Endothelial cell of umbilical vein (primary cell): ENCODE data around the gene MYO18A. TPM values are rescaled to one million over a fixed set of nuclear protein-coding genes. Genes with fewer than 3 reads are reported as not detected.

Source experiments
- BruUV-seq: library from RNA; stranded (reverse); fragments of 400-500 nt; replicated peaks from 2 replicates; lab custom pipeline; 2021; lab: Mats Ljungman, UMichigan
- CTCF ChIA-PET: fragments of 300-600, 350-600 bp; sonication (Branson Sonifier 250); formaldehyde crosslinking; loops from one replicate; lab custom pipeline; 2021; ENCODE audit warnings: antibody characterized with exemption, inconsistent platforms; lab: Charles Lee
- POLR2A ChIA-PET: fragments of 300-600, 350-600 bp; sonication (Branson Sonifier 250); formaldehyde crosslinking; loops from one replicate; lab custom pipeline; 2021; ENCODE audit warnings: antibody characterized with exemption, inconsistent platforms; lab: Charles Lee
- DNase-seq: peaks from one replicate; pipeline ENCODE4 v3.0.0-alpha.2; 2011; ENCODE audit warnings: low read depth, low spot score
- FAIRE-seq: peaks from 2 replicates; lab custom pipeline; 2011; peaks lifted over from hg19 to GRCh38; lab: Jason Lieb, UNC
- H2AFZ ChIP-seq: 2 replicates; pipeline ENCODE4 v1.6.0; 2012; ENCODE audit warnings: low read depth, low read length, control low read depth, inconsistent platforms
- H3K27ac ChIP-seq: 2 replicates; pipeline ENCODE4 v1.5.1; 2011; ENCODE audit warnings: low read depth, mild to moderate bottlenecking, control low read depth, low read length, moderate library complexity; ENCODE audit not compliant: insufficient read depth
- H3K27me3 ChIP-seq, 2 experiments: 2 replicates each; pipeline versions ENCODE4 v1.6.0 to v1.6.1; 2011; ENCODE audit warnings: low read length in 2 of 2, mixed read lengths in 1 of 2; ENCODE audit not compliant: control insufficient read depth in 2 of 2, insufficient read depth in 2 of 2
- H3K36me3 ChIP-seq, 2 experiments: 2 replicates in 1 of 2; 3 replicates in 1 of 2; pipeline ENCODE4 v1.5.1; 2011; ENCODE audit warnings: low read length in 2 of 2, mild to moderate bottlenecking in 1 of 2, moderate library complexity in 1 of 2; ENCODE audit not compliant: control insufficient read depth in 2 of 2, insufficient read depth in 2 of 2; ENCODE audit errors: extremely low read depth in 1 of 2
- H3K4me1 ChIP-seq: 3 replicates; pipeline ENCODE4 v1.5.1; 2011; ENCODE audit warnings: mild to moderate bottlenecking, low read length; ENCODE audit not compliant: control insufficient read depth, insufficient read depth; ENCODE audit errors: extremely low read depth
- H3K4me2 ChIP-seq: 2 replicates; pipeline ENCODE4 v1.6.1; 2011; ENCODE audit warnings: low read length, control low read depth, mixed read lengths; ENCODE audit not compliant: insufficient read depth
- H3K4me3 ChIP-seq, 3 experiments: fragments of 200-600 bp in 1 of 3; sonication (generic), shearing (Covaris generic) in 1 of 3; replicated peaks in 1 of 3; 2 replicates each; pipeline ENCODE4 v1.5.1; 2011 to 2016; ENCODE audit warnings: control low read depth in 3 of 3, low read length in 3 of 3, mild to moderate bottlenecking in 2 of 3, inconsistent platforms in 1 of 3, low read depth in 1 of 3, moderate library complexity in 1 of 3; ENCODE audit not compliant: insufficient read depth in 1 of 3
- H3K79me2 ChIP-seq: 2 replicates; pipeline ENCODE4 v1.6.0; 2012; ENCODE audit warnings: low read length, inconsistent platforms; ENCODE audit not compliant: control insufficient read depth, insufficient read depth
- H3K9ac ChIP-seq: replicated peaks from 2 replicates; pipeline ENCODE3; 2011; ENCODE audit warnings: low read length, control low read depth; ENCODE audit not compliant: insufficient read depth; ENCODE audit errors: extremely low read depth
- H3K9me1 ChIP-seq: replicated peaks from 3 replicates; pipeline ENCODE4 v1.6.0; 2011; ENCODE audit warnings: mild to moderate bottlenecking, low read length; ENCODE audit not compliant: control insufficient read depth, insufficient read depth; ENCODE audit errors: extremely low read depth
- H3K9me3 ChIP-seq: replicated peaks from 2 replicates; pipeline ENCODE4 v1.5.1; 2012; ENCODE audit warnings: low read length, inconsistent platforms; ENCODE audit not compliant: control insufficient read depth, insufficient read depth
- H4K20me1 ChIP-seq: replicated peaks from 2 replicates; pipeline ENCODE3; 2011; ENCODE audit warnings: mild to moderate bottlenecking, low read length; ENCODE audit not compliant: control insufficient read depth, insufficient read depth; ENCODE audit errors: extremely low read depth
- CTCF ChIP-seq, 2 donors: IDR thresholded peaks; 1 replicate in 1 of 2; 2 replicates in 1 of 2; pipeline ENCODE4 v1.5.1; 2011; ENCODE audit warnings: low read length in 2 of 2, mild to moderate bottlenecking in 2 of 2, moderate library complexity in 2 of 2, control low read depth in 1 of 2, inconsistent platforms in 1 of 2, low read depth in 1 of 2; ENCODE audit not compliant: insufficient read depth in 1 of 2; ENCODE audit errors: extremely low read depth in 1 of 2
- EZH2 ChIP-seq: IDR thresholded peaks from 2 replicates; pipeline ENCODE4 v1.6.1; 2012; ENCODE audit warnings: borderline replicate concordance, low read depth, mild to moderate bottlenecking, moderate library complexity, low read length, inconsistent platforms; ENCODE audit not compliant: severe bottlenecking
- FOS ChIP-seq: IDR thresholded peaks from 2 replicates; pipeline ENCODE4 v1.6.1; 2011; ENCODE audit warnings: mild to moderate bottlenecking, low read length, moderate library complexity, borderline replicate concordance; ENCODE audit not compliant: insufficient read depth
- GATA2 ChIP-seq: IDR thresholded peaks from 2 replicates; pipeline ENCODE4 v1.7.0; 2011; ENCODE audit warnings: low read depth, mild to moderate bottlenecking, moderate library complexity, mixed read lengths, low read length; ENCODE audit not compliant: insufficient read length, insufficient read depth
- JUN ChIP-seq: IDR thresholded peaks from 2 replicates; pipeline ENCODE4 v1.6.1; 2011; ENCODE audit warnings: borderline replicate concordance, low read depth; ENCODE audit not compliant: insufficient read length, insufficient read depth
- MYC ChIP-seq: IDR thresholded peaks from one replicate; pipeline ENCODE4 v1.6.1; 2011; ENCODE audit warnings: mild to moderate bottlenecking, low read depth, low read length
- POLR2A ChIP-seq: IDR thresholded peaks from 2 replicates; pipeline ENCODE4 v1.6.1; 2012; ENCODE audit warnings: low read depth, mild to moderate bottlenecking, control low read depth, low read length
- POLR2AphosphoS5 ChIP-seq: IDR thresholded peaks from 2 replicates; pipeline ENCODE4 v1.6.1; 2012; ENCODE audit warnings: low read depth, mild to moderate bottlenecking, control low read depth, low read length, moderate library complexity; ENCODE audit not compliant: insufficient read depth
- dilution Hi-C: fragments of 300-500 bp; cut with MboI; formaldehyde crosslinking; loops from one replicate; pipeline ENCODE4 v1.15.0; 2019; ENCODE audit warnings: low sequenced_read_pairs; ENCODE audit not compliant: extremely low pct_ligation_motif_present
- intact Hi-C: fragments of 100-400 bp; cut with micrococcal nuclease; formaldehyde crosslinking; loops from one replicate; pipeline ENCODE4 v1.10.0; 2022
- polyA plus RNA-seq, 4 experiments: library from polyadenylated mRNA; depleted of rRNA in 3 of 4; stranded (reverse) in 3 of 4; unstranded in 1 of 4; fragments of >200 nt; gene quantifications; 2 replicates each; pipeline versions ENCODE4 v1.2.1 to v1.2.3, GENCODE V29; 2011 to 2012; ENCODE audit warnings: missing spikeins in 1 of 4
- total RNA-seq: library from RNA; stranded (reverse); gene quantifications from 2 replicates; pipeline ENCODE4 v1.2.3, GENCODE V29; 2021

The MYO18A gene
- total and polyA plus RNA-seq, 2 donors (not counting 3 experiments of a cell fraction or from before 2014, with no cell fraction given): 3.9 to 28.3 TPM

DNA sequence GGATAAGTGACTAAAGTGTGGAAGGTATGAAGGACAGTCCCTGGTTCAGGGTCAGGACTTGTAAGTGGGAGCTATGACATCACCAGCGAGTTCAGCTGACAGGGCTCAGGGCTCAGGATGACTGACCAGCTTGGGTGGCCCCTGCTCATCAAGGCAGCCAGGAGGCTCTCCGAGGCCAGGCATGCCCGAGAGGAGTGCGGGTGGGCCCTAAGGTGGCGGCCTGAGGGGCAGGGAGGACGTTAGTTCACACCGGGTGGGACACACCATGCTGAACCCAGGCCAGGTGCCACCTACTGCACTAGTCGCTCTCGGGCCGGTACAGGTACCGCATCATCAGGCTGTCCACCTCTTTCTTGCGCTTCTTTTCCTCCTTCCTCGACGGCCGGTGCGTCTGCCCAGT, 100.8 kb downstream of the MYO18A start:
- H3K9ac ChIP-seq: no peak overlapping the region
- H2AFZ ChIP-seq: no peak overlapping the region
- no peaks in the 10 kb centered on the region for H3K9me1 ChIP-seq
- ChIA-PET POLR2A (no interaction called here), CTCF (interaction anchor here (1.3 to 2.6 kb wide), 4 partner anchors 26 to 114 kb away, joined by 3 to 10 read pairs (median 4); no protein-coding TSS in a partner anchor)
- DNase-seq (no peak), FAIRE-seq (no peak)
- H3K27ac ChIP-seq: no peak overlapping the region
- no peaks in the 10 kb centered on the region for H3K4me1 ChIP-seq
- intact Hi-C loops (no loop called here), dilution Hi-C loops (no loop called here)
- no peak overlapping the region for H3K4me3 ChIP-seq
- no peaks in the 10 kb centered on the region for H4K20me1 ChIP-seq
- no TSS peak for BruUV-seq
- no peak for TF ChIP-seq POLR2A
- no peak for TF ChIP-seq MYC
- TF ChIP-seq GATA2: no peak
- TF ChIP-seq POLR2AphosphoS5: no peak
- no peak for TF ChIP-seq CTCF (IDR thresholded peaks at IDR 0.05; ENCODE audit: extremely low read depth in 1 of 2, insufficient read depth in 1 of 2, low read depth in 1 of 2, low read length in 2 of 2)
- TF ChIP-seq FOS: no peak
- TF ChIP-seq JUN: no peak
- TF ChIP-seq EZH2: no peak
- H3K79me2 ChIP-seq: no peaks in the 10 kb centered on the region
- no peaks in the 10 kb centered on the region for H3K9me3 ChIP-seq
- no peaks in the 10 kb centered on the region for H3K36me3 ChIP-seq
- H3K27me3 ChIP-seq: no peaks in the 10 kb centered on the region
- no peak overlapping the region for H3K4me2 ChIP-seq
